ENCODE results near the gene GRIN1.
"Not testable (repeated sequence)": the region's sequence is repeated elsewhere in the genome, so short reads cannot be mapped to it uniquely, and the experiment has no call there.

The GRIN1 gene

DNA sequence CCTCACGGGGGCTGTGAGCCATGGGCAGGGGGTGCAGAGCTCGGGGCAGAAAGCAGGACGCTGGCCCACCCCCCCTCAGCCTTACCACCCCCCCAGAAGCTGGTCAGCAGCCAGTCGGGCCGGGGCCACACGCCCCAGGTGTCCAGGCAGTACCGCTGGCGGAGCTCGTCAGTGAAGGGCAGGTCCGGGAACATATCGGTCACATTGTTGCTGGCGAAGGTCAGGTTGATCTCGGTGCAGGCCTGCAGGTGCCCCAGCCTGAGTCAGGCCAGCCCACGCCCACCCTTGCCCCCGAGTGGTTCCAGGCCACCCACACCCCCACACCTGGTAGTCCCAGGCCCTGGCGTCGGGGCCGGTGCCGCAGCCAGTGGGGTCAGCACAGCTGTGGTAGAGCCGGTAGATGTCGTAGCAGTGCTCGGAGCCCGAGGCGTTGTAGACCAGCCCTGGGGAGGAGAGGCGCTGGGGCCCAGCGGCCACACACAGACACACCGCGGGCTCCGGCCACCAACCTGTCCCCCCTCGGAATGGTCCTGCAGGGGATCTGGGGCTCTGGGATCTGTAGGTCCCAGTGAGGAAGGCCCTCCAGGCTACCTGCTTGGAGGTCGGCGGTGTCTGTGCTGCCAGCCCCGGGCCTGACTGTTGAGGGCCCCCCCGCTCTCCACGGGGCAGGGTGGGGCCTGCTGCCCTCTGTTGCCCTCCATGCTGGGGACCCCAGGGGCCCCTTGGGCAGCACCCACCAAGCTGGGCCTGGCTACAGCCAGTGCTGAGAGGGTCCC lies 27.0 kb upstream of the GRIN1 start:
- no peak for DNase-seq

DNA sequence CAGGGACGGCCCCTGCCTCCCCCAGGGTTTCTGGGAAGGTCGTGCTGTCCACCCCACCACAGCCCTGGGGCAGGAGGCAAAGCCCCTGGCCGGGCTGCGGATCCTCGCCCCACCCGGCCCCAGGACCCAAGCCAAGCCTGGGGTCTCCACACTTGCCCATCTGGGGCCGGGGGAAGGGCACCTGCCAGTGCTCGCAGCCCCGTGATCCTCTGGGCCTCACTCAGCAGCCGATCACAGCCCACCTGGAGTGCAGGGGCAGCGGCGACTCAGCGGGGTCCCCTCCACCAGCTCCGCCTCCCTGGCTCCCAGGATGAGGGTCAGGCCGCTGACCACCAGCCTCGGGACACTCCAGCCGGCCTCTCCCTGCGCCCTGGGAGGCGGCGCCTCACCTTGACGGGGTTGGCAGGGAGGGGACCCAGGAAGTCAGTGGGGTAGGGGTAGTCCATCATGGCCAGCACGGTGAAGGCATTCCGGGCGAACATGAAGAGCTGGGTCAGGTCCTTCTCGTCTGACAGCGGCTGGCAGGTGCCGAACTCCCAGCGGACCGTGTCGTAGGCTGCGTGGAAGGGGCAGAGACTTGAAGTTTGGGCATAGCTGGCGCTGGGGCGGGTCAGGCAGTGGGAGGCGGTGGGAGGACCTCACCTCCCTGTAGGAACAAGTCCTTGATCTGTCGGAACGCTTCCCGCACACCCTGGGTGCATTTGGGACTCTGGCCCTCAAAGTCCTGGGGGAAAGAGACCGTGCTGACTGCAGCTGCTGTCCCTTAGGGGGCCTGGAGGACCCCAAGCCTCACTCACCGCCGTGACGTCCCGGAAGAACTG lies 26.2 kb upstream of the GRIN1 start:
- no peak for DNase-seq

DNA sequence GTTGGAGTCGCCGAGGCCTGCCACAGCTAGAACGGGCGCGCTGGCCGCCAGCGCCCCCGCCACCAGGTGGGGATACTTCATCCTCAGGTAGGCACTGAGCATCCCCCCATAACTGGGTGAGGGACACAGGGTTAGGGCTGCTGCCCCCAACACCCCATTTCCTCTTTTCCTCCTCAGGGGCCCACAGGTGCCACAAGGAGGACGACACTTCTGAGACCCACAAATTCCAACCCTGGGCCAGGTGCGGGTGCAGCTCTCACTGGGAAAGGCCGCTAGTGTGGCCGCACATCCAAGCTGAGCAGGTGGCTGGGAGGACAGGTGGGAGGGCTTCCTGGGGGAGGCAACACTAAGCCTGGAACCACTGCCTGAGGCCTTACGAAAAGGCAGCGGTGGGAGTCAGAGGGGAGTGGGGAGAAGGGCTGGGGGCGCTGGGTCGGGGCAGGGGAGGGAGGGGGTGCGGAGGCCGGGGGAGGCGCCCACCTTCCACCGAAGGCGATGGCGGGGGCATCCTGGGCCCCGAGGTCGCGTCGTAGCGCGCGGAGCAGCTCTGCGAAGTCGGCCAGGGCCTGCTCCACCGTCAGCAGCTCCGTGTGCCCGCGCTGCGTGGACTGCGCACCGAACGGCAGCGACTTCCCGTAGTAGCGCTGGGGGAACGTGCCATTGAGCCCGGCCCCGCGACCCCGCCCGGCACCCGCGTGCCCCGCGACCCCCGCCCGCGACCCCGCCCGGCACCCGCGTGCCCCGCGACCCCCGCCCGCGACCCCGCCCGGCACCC lies 25.4 kb upstream of the GRIN1 start:
- DNase-seq = no peak

DNA sequence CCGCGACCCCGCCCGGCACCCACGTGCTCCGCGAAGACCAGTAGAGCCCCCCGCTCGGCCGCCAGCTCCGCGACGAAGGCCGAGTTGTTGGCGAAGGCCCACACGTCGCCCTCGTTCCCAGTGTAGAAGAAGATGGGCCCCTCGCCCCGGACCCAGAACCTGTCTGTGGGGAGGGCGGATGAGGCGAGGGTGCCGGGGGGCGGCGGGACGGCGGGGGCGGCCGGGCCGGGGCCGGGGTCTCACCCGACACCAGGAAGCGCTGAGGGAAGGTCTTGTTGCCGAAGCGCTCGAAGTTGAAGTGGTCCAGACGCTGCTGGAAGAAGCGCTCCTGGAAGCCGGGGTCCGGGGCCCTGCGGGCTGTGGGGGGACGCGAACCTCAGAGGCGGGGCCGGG lies 24.7 kb upstream of the GRIN1 start:
- DNase-seq = no peak

DNA sequence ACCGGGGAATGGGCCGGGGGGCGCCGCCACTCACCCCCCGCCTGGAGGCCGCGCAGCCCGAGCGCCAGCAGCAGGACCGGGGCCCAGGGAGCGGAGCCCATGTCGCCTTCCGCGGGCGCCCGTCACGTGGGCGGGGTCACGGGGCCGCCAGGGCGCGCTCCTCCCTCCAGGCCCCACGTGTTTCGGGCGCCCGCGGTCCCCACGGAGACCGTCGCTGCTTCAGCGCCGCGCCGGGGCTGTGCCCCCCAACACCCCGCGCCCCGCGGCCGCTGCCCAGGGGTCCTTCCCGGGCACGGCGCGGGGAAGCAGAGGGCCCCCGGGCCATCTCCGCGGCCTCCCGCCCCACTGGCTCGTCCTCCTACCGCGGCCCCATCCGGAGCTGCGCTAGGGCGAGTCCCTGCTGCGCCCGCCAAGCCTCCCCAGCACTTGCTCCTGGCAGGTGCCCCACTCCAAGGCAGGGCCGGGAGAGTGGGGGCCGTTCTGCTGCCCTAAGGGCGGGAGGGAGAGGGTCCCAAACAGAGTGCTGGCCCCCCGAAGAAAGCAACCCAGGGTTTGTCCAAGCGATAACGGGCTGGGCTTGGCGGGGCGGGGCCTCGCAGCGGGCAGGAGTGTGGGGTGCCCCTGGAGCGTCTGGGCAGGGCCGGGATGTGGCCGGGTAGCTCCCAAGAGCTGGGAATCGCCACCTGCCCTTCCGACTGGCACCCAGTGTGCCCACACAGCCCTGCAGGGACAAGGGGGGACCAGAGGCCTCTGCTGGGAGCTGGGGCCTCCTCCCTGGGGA lies 24.2 kb upstream of the GRIN1 start, which contains the start of gene DPP7:
Gene DPP7 (minus strand): TSS at position 121 of the 781 bp plus-strand sequence. CDS start 20 bp downstream, at position 101.
- no peak for DNase-seq

DNA sequence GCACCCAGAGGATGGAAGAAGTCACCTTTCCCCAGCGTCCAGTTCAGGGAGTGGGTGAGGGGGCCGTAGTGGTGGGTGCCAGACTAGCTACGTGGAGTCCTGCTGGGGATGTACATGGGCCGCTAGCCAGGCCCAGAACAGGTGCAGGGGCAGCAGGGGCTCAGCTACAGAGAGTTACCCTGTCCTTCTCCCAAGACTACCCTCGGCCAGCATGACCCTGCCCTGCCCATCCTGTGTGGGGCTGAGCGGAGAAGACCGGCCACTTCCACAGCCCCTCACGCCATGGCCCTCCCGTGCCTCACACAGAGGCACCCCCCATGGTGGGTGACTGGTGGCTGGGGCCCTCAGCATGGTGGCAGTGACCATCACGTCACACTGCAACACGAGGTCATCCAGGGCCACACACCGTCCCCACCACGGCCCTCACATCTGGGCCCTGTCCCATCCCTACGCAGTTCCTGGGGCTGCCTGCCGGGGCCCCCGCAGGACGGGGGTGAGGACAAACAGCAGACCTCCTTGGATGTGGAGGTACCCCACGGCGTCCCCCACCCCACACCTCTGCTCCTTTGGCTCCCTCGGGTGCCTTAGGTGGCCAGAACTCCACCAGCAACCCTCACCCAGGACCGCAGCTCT lies 23.4 kb upstream of the GRIN1 start:
- DNase-seq = no peak

DNA sequence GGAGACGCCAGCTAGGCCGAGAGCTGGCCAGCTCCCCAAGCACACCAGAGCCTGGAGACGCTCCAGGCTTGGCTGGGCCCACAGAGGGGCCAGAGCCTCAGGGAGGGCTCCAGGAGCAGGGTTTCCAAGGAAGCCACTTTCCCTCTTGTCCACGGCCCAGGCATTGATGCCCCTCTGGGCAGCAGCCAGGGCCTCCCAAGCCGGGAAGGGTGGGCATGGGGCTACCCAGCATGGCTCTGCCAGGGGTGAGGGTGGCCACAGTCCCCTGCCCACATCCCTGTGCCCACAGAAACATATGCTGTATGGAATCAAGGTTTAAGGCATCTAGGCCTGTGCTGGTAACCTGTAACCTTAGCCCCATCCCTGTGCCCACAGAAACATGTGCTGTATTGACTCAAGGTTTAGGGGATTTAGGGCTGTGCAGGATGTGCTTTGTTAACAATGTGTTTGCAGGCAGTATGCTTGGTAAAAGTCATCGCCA lies 22.9 kb upstream of the GRIN1 start:
- no peak for DNase-seq

DNA sequence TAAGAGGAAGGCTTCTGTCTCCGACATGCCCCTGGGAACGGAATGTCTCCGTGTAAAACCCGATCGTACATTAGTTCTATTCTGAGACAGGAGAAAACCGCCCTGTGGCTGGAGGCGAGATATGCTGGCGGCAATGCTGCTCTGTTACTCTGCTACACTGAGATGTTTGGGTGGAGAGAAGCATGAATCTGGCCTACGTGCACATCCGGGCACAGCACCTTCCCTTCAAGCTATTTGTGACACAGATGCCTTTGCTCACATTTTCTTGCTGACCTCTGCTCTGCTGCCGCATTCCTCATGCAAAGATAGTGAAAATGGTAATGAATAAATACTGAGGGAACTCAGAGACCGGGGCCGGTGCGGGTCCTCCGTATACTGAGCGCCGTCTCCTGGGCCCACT lies 22.2 kb upstream of the GRIN1 start:
- no peak for DNase-seq

DNA sequence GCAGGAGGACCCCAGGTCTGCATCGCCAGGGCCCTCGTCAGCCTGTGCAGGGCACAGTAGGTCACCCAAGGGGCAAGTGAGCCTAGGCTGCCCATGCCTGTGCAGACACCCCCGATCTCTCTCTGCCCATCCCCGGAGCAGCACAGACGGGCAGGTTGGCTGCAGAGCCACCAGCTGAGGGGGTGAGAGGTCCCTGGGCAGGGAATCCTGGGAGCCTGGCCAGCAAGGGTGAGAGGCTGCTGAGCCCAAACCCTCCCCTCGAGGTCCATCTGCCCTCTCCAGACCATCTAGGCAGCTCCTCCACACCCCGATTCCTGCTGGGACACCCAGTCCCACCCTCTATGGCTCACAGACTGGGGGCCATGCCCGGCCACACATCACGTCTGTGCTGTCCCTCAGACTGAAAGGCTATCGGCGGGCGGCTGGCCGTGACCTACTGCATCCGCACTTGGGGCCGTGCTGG lies 21.7 kb upstream of the GRIN1 start:
- no peak for DNase-seq

DNA sequence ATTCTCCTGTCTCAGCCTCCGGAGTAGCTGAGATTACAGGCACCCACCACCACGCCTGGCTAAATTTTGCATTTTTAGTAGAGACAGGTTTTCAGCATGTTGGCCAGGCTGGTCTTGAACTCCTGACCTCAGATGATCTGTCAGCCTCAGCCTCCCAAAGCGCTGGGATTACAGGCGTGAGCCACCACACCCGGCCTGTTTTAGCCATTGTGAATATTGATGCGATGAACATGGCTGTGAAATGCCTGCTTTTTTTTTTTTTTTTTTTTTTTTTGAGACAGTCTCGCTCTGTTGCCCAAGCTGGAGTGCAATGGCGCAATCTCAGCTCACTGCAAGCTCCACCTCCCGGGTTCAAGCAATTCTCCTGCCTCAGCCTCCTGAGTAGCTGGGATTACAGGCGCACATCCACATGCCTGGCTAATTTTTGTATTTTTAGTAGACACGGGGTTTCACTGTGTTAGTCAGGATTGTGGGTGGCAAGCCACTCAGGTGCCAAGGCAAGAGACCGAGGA lies 20.8 kb upstream of the GRIN1 start:
- DNase-seq = not testable (repeated sequence)

DNA sequence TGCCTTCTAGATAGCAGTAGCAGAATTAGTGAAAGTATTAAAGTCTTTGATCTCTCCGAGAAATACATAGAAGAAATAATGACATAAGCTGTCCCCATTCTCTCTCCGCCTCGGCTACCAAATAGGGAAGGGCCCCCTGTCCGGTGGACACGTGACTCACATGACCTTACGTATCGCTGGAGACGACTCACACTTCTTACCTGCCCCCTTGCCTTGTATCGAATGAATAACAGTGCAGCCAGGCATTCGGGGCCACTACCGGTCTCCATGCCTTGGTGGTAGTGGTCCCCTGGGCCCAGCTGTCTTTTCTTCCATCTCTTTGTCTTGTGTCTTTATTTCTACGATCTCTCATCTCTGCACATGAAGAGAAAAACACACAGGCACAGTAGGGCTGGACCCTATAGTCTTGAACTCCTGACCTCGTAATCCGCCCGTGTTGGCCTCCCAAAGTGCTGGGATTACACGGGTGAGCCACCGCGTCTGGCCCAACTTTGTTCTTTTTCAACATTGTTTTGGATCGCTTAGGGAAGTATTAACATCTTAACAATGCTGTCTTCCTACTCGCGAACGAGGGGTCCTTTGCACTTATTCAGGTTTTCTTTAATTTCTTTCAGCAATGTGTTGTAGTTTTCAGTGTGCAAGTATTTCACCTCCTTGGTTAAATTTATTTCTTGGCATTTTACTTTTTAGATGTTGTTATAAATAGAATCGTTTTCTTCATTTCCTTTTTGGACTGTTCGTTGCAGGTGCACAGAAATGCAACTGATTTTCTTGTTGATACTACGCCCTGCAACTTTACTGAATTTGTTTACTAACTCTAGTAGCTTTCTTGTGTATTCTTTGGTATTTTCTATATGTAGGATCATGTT lies 16.8 kb upstream of the GRIN1 start:
- DNase-seq = not testable (repeated sequence)

DNA sequence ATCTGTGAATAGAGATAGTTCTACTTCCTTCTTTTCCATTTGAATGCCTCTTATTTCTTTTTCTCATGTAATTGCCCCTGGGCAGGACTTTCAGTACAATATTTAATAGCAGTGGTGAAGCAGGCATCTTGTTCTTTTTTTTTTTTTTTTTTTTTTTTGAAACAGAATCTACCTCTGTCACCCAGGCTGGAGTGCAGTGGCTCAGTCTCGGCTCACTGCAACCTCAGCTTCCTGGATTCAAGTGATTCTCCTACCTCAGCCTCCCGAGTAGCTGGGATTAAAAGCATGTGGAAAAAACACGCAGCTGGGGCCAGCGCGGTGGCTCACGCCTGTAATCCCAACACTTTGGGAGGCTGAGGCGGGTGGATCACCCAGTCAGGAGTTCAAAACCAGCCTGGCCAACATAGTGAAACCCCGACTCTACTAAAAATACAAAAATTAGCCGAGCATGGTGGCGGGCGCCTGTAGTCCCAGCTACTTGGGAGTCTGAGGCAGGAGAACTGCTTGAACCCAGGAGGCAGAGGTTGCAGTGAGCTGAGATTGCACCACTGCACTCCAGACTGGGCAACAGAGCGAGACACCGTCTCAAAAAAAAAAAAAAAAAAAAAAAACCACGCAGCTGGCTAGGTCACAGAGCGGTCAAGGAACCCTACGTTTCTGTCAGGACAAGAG lies 16.0 kb upstream of the GRIN1 start:
- DNase-seq = not testable (repeated sequence)

DNA sequence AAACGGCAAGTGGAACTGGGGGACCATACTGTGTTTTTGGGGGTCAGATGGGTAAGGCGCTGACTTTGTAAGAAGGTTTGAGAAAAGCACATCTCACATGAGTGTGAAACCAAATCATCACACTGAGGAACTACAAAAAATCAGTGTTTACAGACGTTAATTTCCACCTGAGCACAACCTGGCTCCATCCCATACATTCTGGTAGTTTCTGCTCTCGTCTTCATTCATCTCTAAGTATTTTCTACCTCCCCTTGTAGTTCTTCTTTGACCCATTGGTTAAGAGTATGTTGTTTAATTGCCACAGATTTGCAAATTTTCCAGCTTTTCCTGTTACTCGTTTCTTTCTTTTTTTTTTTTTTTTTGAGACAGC lies 15.5 kb upstream of the GRIN1 start:
- DNase-seq = no peak

DNA sequence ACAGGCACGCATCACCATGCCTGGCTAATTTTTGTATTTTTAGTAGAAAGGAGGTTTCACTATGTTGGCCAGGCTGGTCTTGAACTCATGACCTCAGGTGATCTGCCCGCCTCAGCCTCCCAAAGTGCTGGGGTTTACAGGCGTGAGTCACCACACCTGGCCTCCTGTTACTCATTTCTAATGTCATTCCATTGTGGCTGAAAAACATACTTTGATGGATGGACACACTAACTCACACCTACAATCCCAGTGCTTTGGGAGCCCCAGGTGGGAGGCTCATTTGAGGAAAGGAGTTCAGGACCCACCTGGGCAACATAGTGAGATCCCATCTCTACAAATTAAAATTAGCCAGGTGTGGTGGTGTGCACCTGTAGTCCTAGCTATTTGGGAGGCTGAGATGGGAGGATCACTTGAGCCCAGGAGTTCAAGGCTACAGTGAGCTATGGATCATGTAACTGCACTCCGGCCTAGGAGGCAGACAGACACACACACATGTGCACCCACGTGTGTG lies 14.9 kb upstream of the GRIN1 start:
- not testable (repeated sequence) for DNase-seq

DNA sequence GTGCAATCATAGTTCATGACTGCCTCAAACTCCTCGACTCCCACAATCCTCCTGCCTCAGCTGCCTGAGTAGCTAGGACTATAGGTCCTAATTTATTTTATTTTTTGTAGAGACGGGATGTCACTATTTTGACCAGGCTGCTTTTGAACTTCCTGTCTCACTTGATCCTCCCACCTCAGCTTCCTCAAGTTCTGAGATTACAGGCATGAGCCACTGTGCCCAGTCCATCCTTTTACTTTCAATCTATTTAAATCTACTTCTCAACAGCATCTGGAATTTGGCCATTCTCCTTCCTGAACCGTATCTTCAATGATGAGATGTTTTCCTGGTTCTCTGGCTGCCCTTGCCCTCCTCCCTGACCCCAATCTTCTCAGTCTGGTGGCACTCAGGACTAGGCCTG lies 12.2 kb upstream of the GRIN1 start:
- no peak for DNase-seq

DNA sequence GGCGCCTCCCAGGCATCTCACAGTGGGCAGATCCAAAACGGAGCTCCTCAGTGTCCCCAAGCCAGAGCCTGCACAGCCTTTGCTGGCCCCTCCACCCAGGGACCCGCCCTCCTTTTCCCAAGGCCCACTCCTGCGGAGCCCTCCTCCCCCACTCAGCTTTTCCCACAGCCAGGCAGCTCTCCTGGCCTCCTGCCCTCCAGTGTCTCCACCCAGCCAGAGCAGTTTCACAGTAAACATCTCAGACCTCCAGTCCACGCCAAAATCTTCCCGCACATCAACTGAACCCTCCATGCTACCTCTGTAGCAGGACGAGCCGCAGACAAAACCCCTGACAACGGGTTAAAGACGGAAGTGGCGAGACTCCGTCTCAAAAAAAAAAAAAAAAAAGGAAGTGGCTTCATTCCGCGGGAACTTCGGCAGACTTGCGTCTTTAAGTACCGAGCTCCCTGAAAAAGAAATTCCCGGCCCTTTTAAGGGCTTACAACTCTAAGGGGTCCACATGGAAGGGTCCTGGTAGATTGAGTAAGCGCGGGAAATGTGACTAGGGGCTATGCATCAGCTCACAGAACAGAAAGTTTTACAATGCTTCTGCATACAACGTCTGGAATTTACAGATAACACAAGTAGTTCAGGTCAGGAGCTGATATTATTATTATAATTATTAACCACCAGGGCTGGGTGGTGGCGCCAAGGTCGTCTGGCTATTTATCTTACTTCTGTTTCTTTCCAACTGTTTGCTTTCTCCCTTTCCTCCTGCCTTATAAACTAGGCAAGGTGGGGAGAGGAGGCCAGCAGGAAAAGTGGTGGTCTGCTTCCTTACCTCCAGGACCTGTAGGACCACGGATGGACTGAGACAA lies 11.4 kb upstream of the GRIN1 start:
- no peak for DNase-seq

DNA sequence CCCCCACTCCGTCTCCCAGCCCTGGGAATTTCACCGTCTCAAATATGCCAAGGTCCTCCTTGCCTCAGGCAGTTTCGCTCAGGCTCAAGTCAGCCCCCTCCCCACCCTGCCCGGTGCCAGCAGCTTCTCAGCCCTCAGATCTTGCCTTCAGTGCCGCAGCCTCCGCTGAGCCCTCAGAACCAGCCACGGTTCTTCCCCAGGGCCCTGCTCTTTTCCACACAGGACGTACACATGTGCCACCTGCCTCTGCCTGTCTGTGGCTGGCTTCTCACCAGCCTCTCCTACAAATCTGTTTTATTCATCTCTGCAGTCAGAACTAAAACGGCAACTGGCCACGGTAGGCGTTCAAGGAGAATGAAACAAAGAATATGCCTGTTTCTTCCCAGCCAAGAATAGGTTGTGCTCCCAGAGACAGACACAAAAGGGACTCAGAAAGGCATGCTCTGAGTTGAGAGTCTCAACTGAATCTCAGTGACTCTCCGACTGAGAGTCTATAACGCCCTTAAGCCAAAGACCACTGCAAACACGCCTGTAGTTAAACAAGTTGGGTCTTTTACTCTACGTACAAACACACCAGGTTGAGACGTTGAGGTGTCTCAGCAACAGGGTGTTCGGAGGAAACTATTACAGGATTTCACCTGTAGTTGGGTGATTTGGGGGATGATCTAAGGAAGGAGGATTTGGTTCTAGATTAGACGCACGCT lies 10.6 kb upstream of the GRIN1 start:
- no peak for DNase-seq

DNA sequence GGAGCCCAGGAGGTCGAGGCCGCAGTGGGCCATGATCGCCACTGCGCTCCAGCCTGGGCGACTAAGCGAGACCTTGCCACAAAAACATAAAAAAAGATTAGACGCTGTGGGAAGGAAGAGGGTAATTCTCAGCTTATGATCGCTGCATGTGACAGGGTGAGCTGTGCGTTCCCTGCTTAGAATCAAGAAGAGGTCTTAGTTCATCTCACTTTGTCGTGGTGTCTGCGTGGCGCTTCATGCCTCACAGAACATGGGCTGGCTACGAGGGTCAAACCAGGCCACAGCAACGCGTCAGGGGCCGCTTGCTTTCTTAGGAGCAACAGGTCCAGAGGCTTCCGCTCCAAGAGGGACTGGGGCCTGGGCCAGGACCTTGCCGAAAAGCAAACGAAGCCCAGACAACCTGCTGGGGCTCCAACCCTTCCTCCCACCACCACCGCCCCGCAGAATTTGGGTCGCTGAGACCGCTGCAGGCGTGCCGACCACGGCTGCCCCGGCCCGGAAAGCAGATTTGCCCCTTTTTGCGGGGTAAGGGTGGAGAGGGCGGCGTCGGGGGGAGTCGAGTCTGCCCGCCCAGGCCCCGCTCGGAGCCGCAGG lies 10.0 kb upstream of the GRIN1 start:
- no peak for DNase-seq
